NK-92 (cell line): ENCODE data around the gene HYAL2.

Source experiments
- DNase-seq: peaks from one replicate; lab custom pipeline; 2025; ENCODE audit not compliant: unreplicated experiment; lab: John Stamatoyannopoulos, UW

The HYAL2 gene

DNA sequence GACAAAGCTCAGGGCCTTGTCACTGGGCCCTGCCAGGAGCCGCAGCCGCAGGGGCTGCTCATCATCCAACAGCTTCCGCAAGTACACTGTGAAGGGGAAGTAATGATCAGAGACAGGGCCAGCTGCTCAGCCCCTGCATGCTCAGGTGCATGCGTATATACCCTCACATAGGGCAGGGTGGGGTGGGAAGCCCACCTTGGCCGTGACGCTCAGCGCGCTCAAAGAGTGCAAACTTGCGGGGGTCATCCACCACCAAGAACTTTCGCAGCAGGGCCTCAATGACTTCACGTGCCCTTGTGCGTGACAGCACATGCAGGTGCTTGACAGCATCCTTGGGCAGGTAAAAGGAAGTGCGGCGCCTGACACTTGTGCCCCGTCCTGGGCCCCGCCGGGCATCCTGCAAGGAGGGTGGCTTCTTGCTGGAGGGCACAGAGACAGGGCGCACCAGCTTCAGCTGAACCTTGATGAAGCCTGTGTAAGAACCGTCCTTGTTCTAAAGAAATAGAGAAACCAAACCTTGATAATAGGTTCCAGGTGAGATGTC lies 8.9 kb upstream of the HYAL2 start:
- no peak for DNase-seq

- no peak for DNase-seq
These were observed 7.8 kb upstream of the HYAL2 start for GRCh38 chr3:50330330-50330729.

GRCh38 chr3:50327943-50328691 lies 5.6 kb upstream of the HYAL2 start, which contains the start of gene TUSC2:
TUSC2 (minus strand) TSS chr3:50328223; CDS start chr3:50328099, 124 bp downstream.
- peak; percentile 42 for DNase-seq

DNA sequence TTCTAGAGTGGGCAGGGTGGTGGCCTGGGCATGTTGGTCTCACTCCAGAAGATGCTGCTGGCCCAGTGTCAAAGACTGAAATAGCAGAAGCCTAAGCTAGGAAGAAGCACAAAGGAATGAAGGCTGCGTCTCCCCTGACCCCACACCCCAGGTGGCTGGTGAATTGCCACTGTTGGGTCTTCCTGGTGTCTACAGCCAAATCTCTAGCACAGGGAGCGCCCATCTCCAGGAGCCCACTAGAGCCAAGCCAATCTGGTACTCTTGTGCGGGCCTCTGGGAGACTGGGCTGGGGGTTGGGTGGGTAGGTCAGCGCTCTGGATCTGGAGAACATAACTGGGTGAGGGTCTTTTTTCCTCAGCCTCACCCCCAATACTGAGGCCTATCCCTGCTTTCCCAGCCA lies 4.6 kb upstream of the HYAL2 start:
- no peak for DNase-seq

- DNase-seq: no peak
These were observed 3.6 kb upstream of the HYAL2 start for GRCh38 chr3:50326182-50326541.

GRCh38 chr3:50325497-50326181 lies 3.1 kb upstream of the HYAL2 start:
- no peak for DNase-seq

GRCh38 chr3:50325113-50325480 lies 2.6 kb upstream of the HYAL2 start:
- DNase-seq: no peak

DNA sequence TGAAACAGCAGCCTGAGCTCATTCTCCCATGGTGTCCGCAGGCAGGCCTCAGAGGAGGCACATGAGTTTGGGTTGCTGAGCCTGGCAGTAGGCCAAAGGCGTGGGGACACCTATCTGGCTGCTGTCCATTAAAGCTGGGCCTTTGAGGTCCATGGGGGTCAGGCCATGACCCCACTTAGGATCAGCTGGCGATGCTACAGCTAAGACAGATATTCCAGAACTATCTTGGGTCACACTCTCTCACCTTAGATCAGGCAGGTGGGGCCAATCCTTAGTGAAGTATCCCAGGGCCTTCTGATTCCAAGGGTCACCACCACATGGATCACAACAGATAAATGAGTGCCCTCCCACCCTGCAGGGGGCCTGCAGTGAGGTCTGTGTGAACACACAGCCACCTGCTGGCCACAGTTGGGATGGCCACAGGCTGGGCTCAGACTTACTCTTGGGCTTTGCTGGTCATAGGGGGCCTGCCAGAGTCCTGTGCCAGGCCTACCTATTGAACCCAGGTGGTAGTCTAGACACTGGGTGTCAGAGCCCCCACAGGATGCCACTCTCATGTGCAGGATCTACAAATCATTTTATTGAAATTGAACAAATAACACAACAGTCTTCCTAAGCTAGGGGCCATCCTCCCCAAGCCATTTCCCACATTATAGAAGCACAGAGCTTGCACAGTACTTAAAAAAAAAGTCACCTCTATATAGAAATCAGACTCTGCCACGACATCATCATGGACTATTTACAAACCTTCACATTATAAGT lies 2.0 kb upstream of the HYAL2 start:
- no peak for DNase-seq

DNA sequence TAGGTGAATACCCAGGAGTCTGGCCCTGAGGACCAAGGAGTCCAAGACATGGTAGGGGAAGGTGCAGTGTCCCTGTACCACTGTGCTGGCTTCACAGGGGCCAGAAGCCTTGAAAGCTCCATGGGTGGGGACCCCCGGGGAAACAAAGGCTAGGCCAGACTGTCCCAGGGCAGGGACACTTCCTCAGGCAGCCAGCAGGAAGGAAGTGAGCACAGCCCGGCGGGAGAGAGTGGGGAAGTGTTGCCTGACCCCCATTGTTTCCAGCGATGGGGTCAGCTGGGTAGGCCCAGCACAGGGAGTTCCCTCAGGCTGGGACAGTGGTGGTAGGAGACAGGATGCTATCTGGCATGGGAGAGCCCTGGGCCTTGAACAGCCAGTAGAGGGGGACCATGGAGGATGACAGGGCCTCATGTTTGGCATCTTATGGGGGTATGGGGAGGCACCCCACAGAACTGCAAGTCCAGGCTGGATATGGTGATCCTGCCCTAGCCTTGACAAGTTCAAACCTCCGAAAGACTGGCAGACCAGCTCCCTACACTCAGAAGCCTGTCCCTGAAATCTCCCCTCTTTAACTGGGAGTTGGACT lies 1.2 kb upstream of the HYAL2 start:
- no peak for DNase-seq

GRCh38 chr3:50323092-50323600 lies 601 bp upstream of the HYAL2 start:
- DNase-seq: no peak

DNA sequence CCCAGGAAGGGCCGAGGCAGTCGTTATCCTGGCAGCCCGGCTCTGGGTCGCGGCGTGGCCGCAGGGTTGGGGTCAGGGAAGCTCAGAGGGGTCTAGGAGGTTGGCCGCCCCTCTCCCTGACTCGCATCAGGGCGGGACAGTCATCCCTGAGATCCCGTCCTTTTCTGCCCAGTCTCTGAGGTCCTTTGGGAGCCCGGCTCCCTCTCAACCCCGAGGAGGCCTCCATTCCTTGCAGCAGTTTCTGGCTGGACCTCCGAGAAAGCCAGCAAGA lies 495 bp downstream of the HYAL2 start:
- DNase-seq: no peak

- DNase-seq: no peak
These were observed 1.0 kb downstream of the HYAL2 start for GRCh38 chr3:50321336-50322114.

DNA sequence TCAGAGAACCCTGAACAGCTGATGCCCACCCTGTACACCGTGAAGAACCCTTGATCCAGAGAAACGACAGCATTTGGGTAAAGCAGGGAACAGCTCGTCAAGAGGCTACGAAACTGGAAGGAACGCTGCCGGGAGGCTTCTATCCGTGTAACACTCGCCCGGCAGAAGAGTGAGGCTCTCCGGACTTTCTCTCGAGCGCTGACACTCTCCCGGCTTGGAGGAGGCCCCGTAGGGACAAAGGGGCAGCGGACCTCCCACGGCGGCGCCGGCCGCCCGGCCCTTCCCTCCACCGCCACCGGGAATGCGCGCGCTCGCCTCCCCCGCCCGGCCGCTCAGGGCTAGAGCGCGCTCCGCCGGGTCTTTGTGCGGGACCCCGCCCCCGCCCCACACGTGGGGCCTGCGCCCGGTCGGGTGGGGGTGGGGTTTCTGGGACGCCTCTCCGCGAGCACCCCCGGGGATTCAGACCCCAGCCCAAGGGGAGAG lies 1.7 kb downstream of the HYAL2 start:
- DNase-seq: no peak

- no peak for DNase-seq
These were observed 2.5 kb downstream of the HYAL2 start for GRCh38 chr3:50319894-50320625.

- no peak for DNase-seq
These were observed 3.2 kb downstream of the HYAL2 start for GRCh38 chr3:50319181-50319893.

DNA sequence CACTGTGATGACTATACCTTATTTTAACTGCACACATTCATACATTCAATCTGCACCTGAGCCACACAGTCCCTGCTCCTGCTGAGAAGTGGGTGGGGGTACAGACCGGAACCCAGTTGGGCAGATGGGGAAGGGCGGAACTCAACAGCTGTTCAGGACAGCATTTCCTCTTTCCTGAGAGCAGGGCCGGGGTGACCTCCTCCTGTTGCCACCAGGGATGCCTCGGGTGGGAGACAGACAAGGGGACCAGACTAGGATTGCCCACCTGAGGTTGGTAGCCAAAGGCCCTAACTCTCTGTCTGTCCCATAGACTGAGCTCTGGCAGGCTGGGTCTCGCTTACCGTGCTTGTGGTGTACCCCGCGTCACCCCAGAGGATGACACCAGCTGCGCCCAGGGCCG lies 3.9 kb downstream of the HYAL2 start:
- DNase-seq: no peak

GRCh38 chr3:50318163-50318562 lies 4.4 kb downstream of the HYAL2 start:
- DNase-seq: no peak

- DNase-seq: no peak
These were observed 5.2 kb downstream of the HYAL2 start for GRCh38 chr3:50317300-50317699.

- no peak for DNase-seq
These were observed 5.8 kb downstream of the HYAL2 start for GRCh38 chr3:50316657-50317242.
